GM18511 (cell line): Measurements from ENCODE around the gene LBR.

Experiments
- ATAC-seq: cut with Tn5 transposase; IDR thresholded peaks from one replicate; pipeline ENCODE4 v1.9.1; 2021; ENCODE audit warnings: mild to moderate bottlenecking, moderate library complexity; ENCODE audit not compliant: unreplicated experiment

Gene LBR

GRCh38 chr1:225446595-225446960 is 18.7 kb upstream of the LBR start:
- ATAC-seq = no peak

DNA sequence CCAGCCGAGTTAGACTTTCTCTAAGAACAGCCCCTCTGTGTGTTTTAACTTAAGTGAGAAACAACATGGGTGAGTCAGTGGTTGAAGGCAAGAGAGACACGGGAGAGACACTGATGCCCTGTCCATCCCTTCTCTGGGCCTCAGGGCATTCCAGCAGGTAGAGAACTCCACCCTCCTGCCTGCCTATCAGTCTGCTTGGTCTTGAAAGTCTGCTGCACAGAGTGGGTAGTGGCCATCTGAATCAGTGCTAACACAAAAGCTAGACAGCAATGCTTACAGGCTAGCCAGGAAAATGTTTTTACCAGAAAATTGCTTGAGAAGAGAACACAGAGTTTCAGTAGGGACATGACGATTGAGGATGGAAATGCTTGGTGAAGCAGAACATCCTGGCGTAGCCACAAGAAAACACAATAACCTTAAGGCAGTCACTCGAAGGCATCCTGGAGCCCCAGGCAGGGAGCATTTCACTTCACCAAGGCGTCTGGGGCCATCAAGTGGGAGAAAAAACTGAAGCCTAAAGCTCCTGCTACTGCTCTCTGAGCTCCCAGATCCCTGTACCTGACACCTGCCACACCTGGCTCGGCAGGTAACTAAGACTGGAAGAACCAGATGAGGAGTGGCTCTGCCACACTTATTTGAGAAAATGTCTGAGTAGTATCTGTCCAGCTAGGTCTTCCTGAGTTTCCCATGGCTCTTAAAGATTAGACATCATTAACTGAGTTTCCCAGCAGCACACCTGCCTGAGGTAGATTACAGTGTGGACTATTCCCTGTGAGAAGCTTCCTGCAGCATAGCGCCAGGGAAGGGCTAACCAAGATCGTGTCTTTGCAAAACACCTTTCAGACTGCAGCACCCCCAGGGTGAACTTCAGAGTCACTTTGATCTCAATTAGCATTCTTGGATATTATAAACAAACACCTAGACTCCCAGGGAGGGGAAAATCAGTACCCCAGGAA is 18.1 kb upstream of the LBR start:
- no peak for ATAC-seq

GRCh38 chr1:225442123-225442505 is 14.3 kb upstream of the LBR start:
- no peak for ATAC-seq

DNA sequence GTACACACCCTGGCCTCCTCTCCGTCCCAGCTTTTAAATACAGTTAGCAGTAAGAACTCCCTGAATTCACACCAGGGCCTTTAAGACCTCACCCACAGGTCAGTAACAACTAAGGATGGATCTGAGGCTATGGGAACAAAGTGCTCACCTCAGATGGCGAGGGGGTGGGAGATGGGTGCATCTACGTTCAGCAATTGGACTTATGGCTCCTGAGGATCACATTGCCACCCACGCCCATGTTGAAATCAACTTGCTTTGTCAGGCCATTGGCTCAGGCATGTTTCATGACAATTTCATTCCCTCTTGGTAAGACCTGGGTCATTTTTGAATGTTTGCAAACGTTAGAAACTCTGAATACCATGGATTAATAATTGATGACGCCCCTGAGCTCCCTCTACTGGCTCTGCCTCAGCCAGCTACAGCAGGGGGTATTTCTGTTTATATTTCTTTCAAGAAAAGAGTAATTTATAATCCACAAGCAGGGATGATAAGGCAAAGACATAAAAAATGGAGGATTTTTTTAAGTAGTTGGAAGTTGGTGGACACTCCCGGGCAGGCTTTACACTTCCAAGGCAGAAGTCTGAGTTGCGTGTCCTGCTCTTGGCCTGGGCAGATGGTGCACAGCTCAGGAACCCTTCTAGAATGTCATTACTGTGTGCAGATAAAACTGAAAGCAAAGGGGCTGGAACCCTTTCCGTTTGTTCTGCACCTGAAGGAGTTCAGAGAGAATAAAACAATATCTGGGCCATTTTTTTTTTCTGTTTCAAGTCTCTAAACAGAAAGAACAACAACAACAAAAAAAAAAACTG is 13.7 kb upstream of the LBR start:
- peak; percentile 54 for ATAC-seq

DNA sequence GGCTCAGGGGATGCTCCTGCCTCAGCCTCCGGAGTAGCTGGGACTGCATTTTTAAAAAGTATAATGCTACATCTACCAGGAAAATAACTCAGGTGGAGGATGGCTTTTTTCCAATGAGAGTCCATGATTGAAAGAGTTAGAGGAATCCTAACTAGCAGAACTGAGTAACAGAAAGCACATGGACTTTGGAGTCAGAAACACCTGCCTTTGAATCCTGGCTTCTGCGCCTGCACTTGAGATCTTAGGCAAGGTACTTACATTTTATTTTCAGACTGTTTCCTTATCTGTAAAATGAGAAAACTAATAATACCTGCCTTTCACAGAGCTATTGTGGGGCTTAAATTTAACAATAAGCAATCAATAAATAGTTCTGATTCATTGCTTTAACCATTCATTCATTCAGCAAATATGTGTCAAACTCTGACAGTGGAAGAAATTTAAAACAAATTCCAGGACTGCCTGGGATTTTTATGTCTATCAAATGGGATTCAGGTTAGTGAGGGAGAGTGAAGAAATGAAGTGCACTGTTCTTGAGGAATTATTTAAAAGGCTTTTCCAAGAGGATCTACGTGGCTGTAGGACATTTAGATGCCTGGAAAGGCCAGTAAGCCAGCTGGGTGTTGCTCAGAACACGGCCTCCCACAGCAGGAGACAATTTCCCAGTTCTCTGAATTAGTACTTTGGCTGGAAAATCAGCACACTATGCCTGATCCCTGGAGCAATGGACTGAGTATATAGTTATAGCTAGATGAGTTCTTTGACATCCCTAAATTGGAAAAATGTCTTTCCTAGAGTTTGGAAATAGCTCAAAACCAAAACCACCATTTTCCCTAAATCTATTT is 12.8 kb upstream of the LBR start:
- ATAC-seq = no peak

DNA sequence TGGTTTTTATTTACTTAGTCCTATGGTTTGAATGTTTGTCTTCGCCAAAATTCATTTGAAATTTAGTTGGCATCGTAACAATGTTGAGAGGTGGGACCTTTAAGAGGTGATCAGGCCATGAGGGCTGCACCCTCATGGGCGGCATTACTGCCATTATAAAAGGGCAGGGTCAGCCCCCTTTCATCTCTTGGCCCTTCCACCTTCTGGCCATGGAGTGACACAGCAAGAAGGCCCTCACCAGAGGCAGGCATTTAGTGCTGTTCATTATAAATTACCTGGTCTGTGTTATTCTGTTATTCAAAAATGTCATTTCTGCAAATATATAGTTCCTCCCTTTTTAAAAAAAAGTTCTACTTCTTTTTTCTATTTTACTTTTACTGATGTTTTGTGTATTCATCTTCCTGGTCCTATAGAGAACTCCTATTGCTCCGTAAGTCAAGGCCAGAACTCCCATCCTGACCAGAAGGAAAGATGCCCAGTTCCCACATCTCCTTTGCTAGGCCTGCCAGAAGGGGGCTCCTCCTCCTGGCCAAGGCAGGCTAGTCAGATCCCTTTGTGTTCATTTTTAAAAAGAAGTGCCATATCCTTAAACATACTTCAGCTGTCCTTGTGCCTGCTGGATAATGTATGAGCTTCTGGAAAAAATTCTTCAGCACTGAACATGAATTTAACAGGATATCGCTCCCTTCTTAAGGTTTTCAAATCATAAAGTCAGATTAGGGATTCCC is 10.0 kb upstream of the LBR start:
- no peak for ATAC-seq

- peak; percentile 72 for ATAC-seq
Observed at GRCh38 chr1:225435957-225436392, 8.1 kb upstream of the LBR start.

GRCh38 chr1:225435487-225435886 is 7.6 kb upstream of the LBR start:
- peak; percentile 21 for ATAC-seq

DNA sequence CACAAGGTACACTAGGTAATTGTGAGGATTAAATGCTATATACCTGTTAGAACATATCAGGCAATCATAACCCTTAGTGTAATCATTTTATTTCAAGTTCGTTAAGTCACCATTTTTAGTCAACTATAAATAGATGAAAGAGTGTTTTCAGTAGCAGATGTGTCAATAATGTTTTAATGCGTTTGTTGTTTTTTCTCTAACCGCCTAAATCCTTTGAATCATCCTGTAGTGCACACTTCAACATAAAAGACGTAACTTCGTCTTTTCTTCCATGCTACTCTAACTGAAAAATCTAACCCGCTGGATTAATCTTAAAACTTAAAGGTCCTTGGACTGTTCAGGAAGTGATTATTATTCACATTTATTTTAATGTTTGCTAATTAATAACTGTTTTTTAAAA is 7.2 kb upstream of the LBR start:
- no peak for ATAC-seq

DNA sequence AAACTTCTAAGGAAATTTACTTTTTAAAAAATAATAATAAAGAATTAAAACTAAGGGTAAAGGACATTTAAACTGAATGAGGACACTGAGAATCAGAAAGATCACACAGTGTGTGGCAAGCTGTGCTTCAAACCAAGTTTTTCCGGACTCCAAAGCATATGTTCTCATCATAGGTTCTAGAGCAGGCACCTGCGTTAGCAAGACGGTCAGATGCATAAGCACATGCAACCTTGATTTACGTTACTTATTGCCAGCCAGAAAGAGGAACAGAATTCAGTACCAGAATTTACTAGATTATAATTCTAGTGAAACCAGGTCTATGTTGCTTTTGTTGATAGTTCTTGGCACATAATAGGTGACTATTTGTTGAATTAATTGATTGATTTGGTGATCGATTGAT is 6.2 kb upstream of the LBR start:
- no peak for ATAC-seq

DNA sequence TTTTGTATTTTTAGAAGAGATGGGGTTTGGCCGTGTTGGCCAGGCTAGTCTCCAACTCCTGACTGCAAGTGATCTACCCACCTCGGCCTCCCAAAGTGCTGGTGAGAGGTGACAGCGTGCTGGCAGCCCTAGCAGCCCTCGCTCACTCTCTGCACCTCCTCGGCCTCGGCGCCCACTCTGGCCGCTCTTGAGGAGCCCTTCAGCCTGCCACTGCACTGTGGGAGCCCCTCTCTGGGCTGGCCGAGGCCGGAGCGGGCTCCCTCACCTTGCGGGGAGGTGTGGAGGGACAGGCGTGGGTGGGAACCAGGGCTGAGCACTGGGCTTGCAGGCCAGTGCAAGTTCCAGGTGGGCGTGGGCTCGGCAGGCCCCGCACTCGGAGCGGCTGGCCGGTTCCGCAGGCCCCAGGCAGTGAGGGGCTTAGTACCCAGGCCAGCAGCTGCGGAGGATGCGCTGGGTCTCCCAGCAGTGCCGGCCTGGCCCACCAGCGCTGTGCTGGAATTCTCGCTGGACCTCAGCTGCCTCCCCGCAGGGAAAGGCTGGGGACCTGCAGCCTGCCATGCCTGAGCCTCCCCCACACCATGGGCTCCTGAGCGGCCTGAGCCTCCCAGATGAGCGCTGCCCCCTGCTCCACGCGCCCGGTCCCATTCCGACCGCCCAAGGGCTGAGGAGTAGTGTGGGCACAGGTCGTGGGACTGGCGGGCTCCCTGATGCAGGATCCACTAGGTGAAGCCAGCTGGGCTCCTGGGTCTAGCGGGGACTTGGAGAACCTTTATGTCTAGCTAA is 3.4 kb upstream of the LBR start:
- no peak for ATAC-seq

GRCh38 chr1:225430301-225430700 is 2.5 kb upstream of the LBR start:
- ATAC-seq = no peak

- ATAC-seq = no peak
Observed at GRCh38 chr1:225428881-225429455, 1.1 kb upstream of the LBR start.

DNA sequence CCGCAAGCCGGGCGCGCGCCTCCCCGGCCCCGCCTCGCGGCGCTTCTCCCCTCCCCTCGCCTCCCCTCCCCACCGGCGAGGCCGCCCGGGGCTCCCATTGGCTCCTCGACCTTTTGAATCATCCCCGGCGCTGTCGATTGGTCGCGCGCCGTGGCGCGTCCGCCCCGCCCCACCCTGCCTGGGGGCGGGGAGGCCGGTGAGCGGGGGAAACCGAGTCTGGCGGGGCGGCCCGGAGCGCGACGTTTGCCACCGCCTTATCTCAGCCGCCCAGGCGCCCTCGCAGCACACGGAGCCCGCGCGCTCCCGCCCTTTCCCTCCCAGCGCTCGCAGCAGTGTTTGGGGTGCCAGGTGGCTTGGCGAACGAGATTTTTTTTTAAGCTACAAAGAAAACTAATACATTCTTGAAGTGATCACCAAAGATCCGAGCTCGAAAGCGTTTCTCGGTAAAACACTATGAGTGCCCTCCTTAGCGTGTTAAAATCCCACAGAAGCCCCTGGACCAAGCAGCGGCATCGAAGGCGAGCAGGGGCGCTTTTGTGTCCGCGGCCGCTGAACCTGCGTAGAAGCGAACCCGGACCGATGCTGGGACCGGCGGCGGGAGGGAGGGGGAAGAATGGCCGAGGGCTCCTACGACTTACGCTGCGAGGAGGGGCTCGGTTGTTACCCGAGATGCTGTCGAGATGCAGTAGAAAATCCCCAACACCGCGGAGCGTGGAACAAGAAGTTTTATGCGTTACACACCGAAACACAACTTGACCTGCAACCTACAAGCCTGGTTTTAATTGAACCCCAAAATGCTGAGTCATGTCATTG is 436 bp upstream of the LBR start:
- ATAC-seq = peak; percentile 90

GRCh38 chr1:225426395-225427234 is 1.2 kb downstream of the LBR start:
- ATAC-seq = no peak

- ATAC-seq = no peak
Observed at GRCh38 chr1:225425201-225425786, 2.5 kb downstream of the LBR start.

DNA sequence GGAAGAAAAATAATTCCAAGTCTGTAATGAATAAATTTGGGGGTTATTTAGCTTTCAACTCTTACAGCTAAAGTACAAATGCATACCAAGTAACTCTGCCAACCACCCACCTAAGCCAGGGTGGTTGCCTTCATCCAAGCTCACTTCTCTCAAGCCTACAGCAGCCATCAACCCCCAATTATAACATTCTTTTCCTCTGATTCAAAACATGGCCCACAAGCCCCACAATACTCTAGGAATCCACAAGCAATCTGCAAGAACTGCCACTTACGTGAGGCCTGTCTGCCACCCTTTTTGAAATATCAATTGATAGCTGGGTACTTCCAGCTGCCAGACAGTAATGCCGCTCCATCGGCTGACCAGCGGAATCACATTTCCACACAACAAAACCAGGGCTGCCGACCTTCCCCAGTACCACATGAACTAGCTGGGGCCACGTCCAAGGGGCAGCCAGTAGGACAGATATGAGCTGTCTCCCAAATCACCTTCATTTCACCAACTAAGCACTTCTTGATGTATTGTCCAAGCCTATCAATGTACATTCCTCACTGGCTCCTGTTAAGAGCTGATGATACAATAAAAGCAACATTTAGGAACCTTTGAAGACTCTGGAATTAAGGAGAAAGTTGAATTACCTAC is 3.2 kb downstream of the LBR start:
- no peak for ATAC-seq
